Globus pallidus (tissue), 1 donor: ENCODE measurements around the gene CACUL1.
A peak's percentile ranks its signal among the peaks of the same experiment; 100 is the strongest.
"Not testable (repeated sequence)": the region's sequence is repeated elsewhere in the genome, so short reads cannot be mapped to it uniquely, and the experiment has no call there.

Experiments used
- DNase-seq: peaks from one replicate; pipeline ENCODE4 v3.0.0-alpha.2; 2015; ENCODE audit warnings: low spot score

CACUL1 gene

GRCh38 chr10:118768041-118768919 lies 13.5 kb upstream of the CACUL1 start:
- no peak for DNase-seq

GRCh38 chr10:118767297-118768040 lies 12.7 kb upstream of the CACUL1 start:
- DNase-seq = no peak

- DNase-seq = no peak
Measured at GRCh38 chr10:118764195-118764594, 9.4 kb upstream of the CACUL1 start.

- no peak for DNase-seq
Measured at GRCh38 chr10:118763202-118763988, 8.6 kb upstream of the CACUL1 start.

GRCh38 chr10:118760265-118760664 lies 5.5 kb upstream of the CACUL1 start:
- no peak for DNase-seq

GRCh38 chr10:118758449-118758848 lies 3.7 kb upstream of the CACUL1 start:
- DNase-seq = no peak

GRCh38 chr10:118754229-118754555 lies 578 bp downstream of the CACUL1 start:
- DNase-seq = peak; percentile 28

GRCh38 chr10:118753331-118754228 lies 1.2 kb downstream of the CACUL1 start:
- no peak for DNase-seq

- DNase-seq = no peak
Measured at GRCh38 chr10:118752409-118752808, 2.4 kb downstream of the CACUL1 start.

GRCh38 chr10:118751265-118751664 lies 3.5 kb downstream of the CACUL1 start:
- DNase-seq = no peak

- no peak for DNase-seq
Measured at GRCh38 chr10:118748041-118748440, 6.7 kb downstream of the CACUL1 start.

- no peak for DNase-seq
Measured at GRCh38 chr10:118746246-118746645, 8.5 kb downstream of the CACUL1 start.

GRCh38 chr10:118745056-118745455 lies 9.7 kb downstream of the CACUL1 start:
- no peak for DNase-seq

- not testable (repeated sequence) for DNase-seq
Measured at GRCh38 chr10:118744346-118744918, 10.3 kb downstream of the CACUL1 start.

GRCh38 chr10:118742782-118743181 lies 12.0 kb downstream of the CACUL1 start:
- DNase-seq = no peak

- no peak for DNase-seq
Measured at GRCh38 chr10:118742032-118742431, 12.7 kb downstream of the CACUL1 start.

GRCh38 chr10:118738406-118738805 lies 16.4 kb downstream of the CACUL1 start:
- no peak for DNase-seq

GRCh38 chr10:118737603-118738302 lies 17.0 kb downstream of the CACUL1 start:
- no peak for DNase-seq

GRCh38 chr10:118735294-118735693 lies 19.5 kb downstream of the CACUL1 start:
- no peak for DNase-seq

- DNase-seq = no peak
Measured at GRCh38 chr10:118734475-118734874, 20.3 kb downstream of the CACUL1 start.
